SKM-1 treated with dmso at 0.1 percent for 144 hours (cell line): Measurements from ENCODE around the gene IL12RB2.

Experiments used
- DNase-seq: peaks from one replicate; lab custom pipeline; 2025; ENCODE audit not compliant: unreplicated experiment; lab: John Stamatoyannopoulos, UW

The IL12RB2 gene

GRCh38 chr1:67347688-67348472, 40.2 kb downstream of the IL12RB2 start:
- peak; percentile 27 for DNase-seq

- DNase-seq: no peak
These were observed 41.0 kb downstream of the IL12RB2 start for GRCh38 chr1:67348586-67349252.

- no peak for DNase-seq
These were observed 43.1 kb downstream of the IL12RB2 start for GRCh38 chr1:67350783-67351182.

GRCh38 chr1:67352211-67352610, 44.5 kb downstream of the IL12RB2 start:
- no peak for DNase-seq

GRCh38 chr1:67355745-67356424, 48.2 kb downstream of the IL12RB2 start:
- no peak for DNase-seq

GRCh38 chr1:67359592-67359991, 51.9 kb downstream of the IL12RB2 start:
- DNase-seq: no peak

- DNase-seq: no peak
These were observed 54.0 kb downstream of the IL12RB2 start for GRCh38 chr1:67361641-67362040.

GRCh38 chr1:67367370-67368045, 59.8 kb downstream of the IL12RB2 start:
- DNase-seq: no peak

GRCh38 chr1:67368046-67368514, 60.4 kb downstream of the IL12RB2 start:
- no peak for DNase-seq

GRCh38 chr1:67371043-67371442, 63.4 kb downstream of the IL12RB2 start:
- no peak for DNase-seq

- DNase-seq: no peak
These were observed 64.0 kb downstream of the IL12RB2 start for GRCh38 chr1:67371681-67372080.

- no peak for DNase-seq
These were observed 64.5 kb downstream of the IL12RB2 start for GRCh38 chr1:67372136-67372535.

GRCh38 chr1:67372898-67373297, 65.2 kb downstream of the IL12RB2 start:
- DNase-seq: no peak

- DNase-seq: no peak
These were observed 68.7 kb downstream of the IL12RB2 start for GRCh38 chr1:67376381-67376780.

- DNase-seq: no peak
These were observed 69.6 kb downstream of the IL12RB2 start for GRCh38 chr1:67377253-67377652.

- DNase-seq: no peak
These were observed 73.5 kb downstream of the IL12RB2 start for GRCh38 chr1:67381154-67381553.

GRCh38 chr1:67382292-67382691, 74.6 kb downstream of the IL12RB2 start:
- DNase-seq: no peak

GRCh38 chr1:67383999-67384638, 76.4 kb downstream of the IL12RB2 start:
- DNase-seq: no peak

GRCh38 chr1:67390041-67390887, 82.6 kb downstream of the IL12RB2 start:
- no peak for DNase-seq

- no peak for DNase-seq
These were observed 85.6 kb downstream of the IL12RB2 start for GRCh38 chr1:67393240-67393639.
